ENCODE results near the gene ASIC1. TPM values are rescaled to one million over a fixed set of nuclear protein-coding genes. Genes with fewer than 3 reads are reported as not detected.
A peak's percentile ranks its signal among the peaks of the same experiment; 100 is the strongest.

ASIC1 gene
- polyA plus RNA-seq, 1 donor = 4.7 TPM

- Histone ChIP-seq H3K4me1 (ENCODE audit: control insufficient read depth, insufficient read depth, low read length) (peaks cover 76% of the 10 kb centered on the region), H3K36me3 (ENCODE audit: control insufficient read depth, insufficient read depth, low read length) (peaks cover 28% of the 10 kb centered on the region), H3K4me3 (ENCODE audit: low read length) (no peak overlapping the region)
Observed at GRCh38 chr12:50107416-50108268, 50.2 kb downstream of the ASIC1 start.

GRCh38 chr12:50109319-50109718 lies 51.9 kb downstream of the ASIC1 start:
- Histone ChIP-seq H3K4me3 (ENCODE audit: low read length) (no peak overlapping the region), H3K27me3 (ENCODE audit: control insufficient read depth, insufficient read depth, low read length) (no peaks in the 10 kb centered on the region), H3K4me1 (ENCODE audit: control insufficient read depth, insufficient read depth, low read length) (peaks cover 69% of the 10 kb centered on the region), H3K27ac (ENCODE audit: low read length) (peak overlapping the region; percentile 95), H3K36me3 (ENCODE audit: control insufficient read depth, insufficient read depth, low read length) (peaks cover 28% of the 10 kb centered on the region), H3K9me3 (ENCODE audit: control insufficient read depth, low read depth, low read length) (no peaks in the 10 kb centered on the region)
- no CpG with 5 or more reads among the region's 3 CpGs for WGBS (ENCODE audit: insufficient coverage, low lambda C conversion rate)
- no peak for DNase-seq

More at GRCh38 chr12:50107416-50108268, 50.2 kb downstream of the ASIC1 start:
- H3K9me3 ChIP-seq (ENCODE audit: control insufficient read depth, low read depth, low read length) = no peaks in the 10 kb centered on the region
- H3K27me3 ChIP-seq (ENCODE audit: control insufficient read depth, insufficient read depth, low read length) = no peaks in the 10 kb centered on the region
- no peak for DNase-seq
- no CpG with 5 or more reads among the region's 17 CpGs for WGBS (ENCODE audit: insufficient coverage, low lambda C conversion rate)
- H3K27ac ChIP-seq (ENCODE audit: low read length) = peak overlapping the region; percentile 61

- no CpG with 5 or more reads among the region's 8 CpGs for WGBS (ENCODE audit: insufficient coverage, low lambda C conversion rate)
- H3K4me3 ChIP-seq (ENCODE audit: low read length) = no peak overlapping the region
- H3K27me3 ChIP-seq (ENCODE audit: control insufficient read depth, insufficient read depth, low read length) = no peaks in the 10 kb centered on the region
- H3K36me3 ChIP-seq (ENCODE audit: control insufficient read depth, insufficient read depth, low read length) = peaks cover 28% of the 10 kb centered on the region
- DNase-seq = peak; percentile 92 to 97
- no peaks in the 10 kb centered on the region for H3K9me3 ChIP-seq (ENCODE audit: control insufficient read depth, low read depth, low read length)
- peaks cover 66% of the 10 kb centered on the region for H3K4me1 ChIP-seq (ENCODE audit: control insufficient read depth, insufficient read depth, low read length)
- H3K27ac ChIP-seq (ENCODE audit: low read length) = peak overlapping the region; percentile 95
Observed at GRCh38 chr12:50110127-50110761, 52.8 kb downstream of the ASIC1 start.

GRCh38 chr12:50110762-50111351 lies 53.5 kb downstream of the ASIC1 start:
- H3K9me3 ChIP-seq (ENCODE audit: control insufficient read depth, low read depth, low read length) = no peaks in the 10 kb centered on the region
- no peak overlapping the region for H3K4me3 ChIP-seq (ENCODE audit: low read length)
- H3K27ac ChIP-seq (ENCODE audit: low read length) = peak overlapping the region; percentile 95
- no peaks in the 10 kb centered on the region for H3K27me3 ChIP-seq (ENCODE audit: control insufficient read depth, insufficient read depth, low read length)
- no CpG with 5 or more reads among the region's 7 CpGs for WGBS (ENCODE audit: insufficient coverage, low lambda C conversion rate)
- peaks cover 32% of the 10 kb centered on the region for H3K36me3 ChIP-seq (ENCODE audit: control insufficient read depth, insufficient read depth, low read length)
- peaks cover 60% of the 10 kb centered on the region for H3K4me1 ChIP-seq (ENCODE audit: control insufficient read depth, insufficient read depth, low read length)
- peak; percentile 76 to 82 for DNase-seq

- no peaks in the 10 kb centered on the region for H3K9me3 ChIP-seq (ENCODE audit: control insufficient read depth, low read depth, low read length)
- peaks cover 34% of the 10 kb centered on the region for H3K36me3 ChIP-seq (ENCODE audit: control insufficient read depth, insufficient read depth, low read length)
- H3K4me1 ChIP-seq (ENCODE audit: control insufficient read depth, insufficient read depth, low read length) = peaks cover 55% of the 10 kb centered on the region
- no CpG with 5 or more reads among the region's 19 CpGs for WGBS (ENCODE audit: insufficient coverage, low lambda C conversion rate)
- no peak overlapping the region for H3K4me3 ChIP-seq (ENCODE audit: low read length)
- H3K27me3 ChIP-seq (ENCODE audit: control insufficient read depth, insufficient read depth, low read length) = no peaks in the 10 kb centered on the region
- DNase-seq = no peak
- H3K27ac ChIP-seq (ENCODE audit: low read length) = peak overlapping the region; percentile 95
Observed at GRCh38 chr12:50111395-50111692, 53.9 kb downstream of the ASIC1 start.

- WGBS (ENCODE audit: insufficient coverage, low lambda C conversion rate) = no CpG with 5 or more reads among the region's 59 CpGs
- H3K27ac ChIP-seq (ENCODE audit: low read length) = peak within 1 kb of the TSS; percentile 95
- H3K4me1 ChIP-seq (ENCODE audit: control insufficient read depth, insufficient read depth, low read length) = peaks cover 50% of the 10 kb centered on the region
- no peaks in the 10 kb centered on the region for H3K27me3 ChIP-seq (ENCODE audit: control insufficient read depth, insufficient read depth, low read length)
- no peaks in the 10 kb centered on the region for H3K9me3 ChIP-seq (ENCODE audit: control insufficient read depth, low read depth, low read length)
- H3K36me3 ChIP-seq (ENCODE audit: control insufficient read depth, insufficient read depth, low read length) = peaks cover 31% of the 10 kb centered on the region
- DNase-seq = peak; percentile 99 to 100
- H3K4me3 ChIP-seq (ENCODE audit: low read length) = peak within 1 kb of the TSS; percentile 89
Observed at GRCh38 chr12:50111693-50112455, 54.5 kb downstream of the ASIC1 start, which contains the start of gene COX14. COX14 (plus strand) TSS chr12:50112236; CDS start chr12:50120044, 7,808 bp downstream.

GRCh38 chr12:50112456-50113218 lies 55.2 kb downstream of the ASIC1 start:
- no peak for DNase-seq
- no peaks in the 10 kb centered on the region for H3K9me3 ChIP-seq (ENCODE audit: control insufficient read depth, low read depth, low read length)
- peak overlapping the region; percentile 89 for H3K4me3 ChIP-seq (ENCODE audit: low read length)
- peaks cover 25% of the 10 kb centered on the region for H3K36me3 ChIP-seq (ENCODE audit: control insufficient read depth, insufficient read depth, low read length)
- H3K4me1 ChIP-seq (ENCODE audit: control insufficient read depth, insufficient read depth, low read length) = peaks cover 46% of the 10 kb centered on the region
- no peaks in the 10 kb centered on the region for H3K27me3 ChIP-seq (ENCODE audit: control insufficient read depth, insufficient read depth, low read length)
- H3K27ac ChIP-seq (ENCODE audit: low read length) = peak overlapping the region; percentile 95
- WGBS (ENCODE audit: insufficient coverage, low lambda C conversion rate) = 0% methylated on average over 1 of the region's 26 CpGs

GRCh38 chr12:50117057-50117622 lies 59.7 kb downstream of the ASIC1 start:
- no CpG with 5 or more reads among the region's 6 CpGs for WGBS (ENCODE audit: insufficient coverage, low lambda C conversion rate)
- no peaks in the 10 kb centered on the region for H3K9me3 ChIP-seq (ENCODE audit: control insufficient read depth, low read depth, low read length)
- H3K27ac ChIP-seq (ENCODE audit: low read length) = no peak overlapping the region
- H3K4me1 ChIP-seq (ENCODE audit: control insufficient read depth, insufficient read depth, low read length) = peaks cover 19% of the 10 kb centered on the region
- DNase-seq = no peak
- H3K27me3 ChIP-seq (ENCODE audit: control insufficient read depth, insufficient read depth, low read length) = no peaks in the 10 kb centered on the region
- H3K4me3 ChIP-seq (ENCODE audit: low read length) = no peak overlapping the region
- peaks cover 31% of the 10 kb centered on the region for H3K36me3 ChIP-seq (ENCODE audit: control insufficient read depth, insufficient read depth, low read length)

GRCh38 chr12:50119387-50119786 lies 62.0 kb downstream of the ASIC1 start:
- H3K27me3 ChIP-seq (ENCODE audit: control insufficient read depth, insufficient read depth, low read length) = no peaks in the 10 kb centered on the region
- H3K9me3 ChIP-seq (ENCODE audit: control insufficient read depth, low read depth, low read length) = no peaks in the 10 kb centered on the region
- peaks cover 45% of the 10 kb centered on the region for H3K36me3 ChIP-seq (ENCODE audit: control insufficient read depth, insufficient read depth, low read length)
- WGBS (ENCODE audit: insufficient coverage, low lambda C conversion rate) = no CpG with 5 or more reads among the region's 2 CpGs
- H3K27ac ChIP-seq (ENCODE audit: low read length) = no peak overlapping the region
- no peak for DNase-seq
- peaks cover 15% of the 10 kb centered on the region for H3K4me1 ChIP-seq (ENCODE audit: control insufficient read depth, insufficient read depth, low read length)
- H3K4me3 ChIP-seq (ENCODE audit: low read length) = no peak overlapping the region
